ENCODE measurements around the gene CDCA7.
A peak's percentile ranks its signal among the peaks of the same experiment; 100 is the strongest.
"Not testable (repeated sequence)": the region's sequence is repeated elsewhere in the genome, so short reads cannot be mapped to it uniquely, and the experiment has no call there.

The CDCA7 gene

DNA sequence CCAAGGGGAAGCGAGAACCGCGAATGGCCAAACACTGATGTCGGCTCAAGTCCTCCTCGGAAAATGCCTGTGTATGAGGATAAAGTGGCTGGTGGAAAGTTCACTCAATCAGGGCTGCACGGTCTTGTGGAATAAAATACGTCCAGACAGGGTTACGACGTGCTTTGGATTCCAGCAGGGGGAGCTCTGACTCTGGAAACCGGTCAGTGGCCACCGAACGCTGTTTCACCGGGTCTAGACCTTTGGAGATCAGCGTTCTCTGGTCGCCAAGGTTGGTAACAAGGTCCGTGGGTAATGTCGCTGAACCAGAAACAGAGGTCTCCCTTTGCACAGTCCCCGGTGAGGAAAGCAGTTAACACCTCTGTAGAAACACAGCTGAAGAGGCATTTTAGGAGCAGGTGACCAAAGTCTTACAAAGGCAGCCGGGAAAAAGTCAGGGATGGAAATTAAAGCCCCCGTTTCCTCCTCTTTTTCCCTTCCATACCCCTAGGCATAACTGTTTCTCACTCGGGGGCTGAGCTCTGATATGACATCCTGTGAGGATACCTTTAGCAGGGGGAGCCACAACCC is 47.8 kb downstream of the CDCA7 start:
- Histone ChIP-seq H3K27ac (ENCODE audit: low read depth, low read length) (no peak overlapping the region), H3K9ac (ENCODE audit: low read length) (no peak overlapping the region), H3K36me3 (ENCODE audit: control insufficient read depth, insufficient read depth, low read length) (no peaks in the 10 kb centered on the region), H3K27me3 (ENCODE audit: control insufficient read depth, insufficient read depth, low read length) (peaks cover 7% of the 10 kb centered on the region), H3K4me1 (ENCODE audit: control insufficient read depth, insufficient read depth, low read length) (peaks cover 22% of the 10 kb centered on the region), H3K9me3 (ENCODE audit: control insufficient read depth, insufficient read depth, low read depth, low read length) (no peaks in the 10 kb centered on the region), H3K4me3 (ENCODE audit: low read depth, low read length) (peak overlapping the region; percentile 63)

DNA sequence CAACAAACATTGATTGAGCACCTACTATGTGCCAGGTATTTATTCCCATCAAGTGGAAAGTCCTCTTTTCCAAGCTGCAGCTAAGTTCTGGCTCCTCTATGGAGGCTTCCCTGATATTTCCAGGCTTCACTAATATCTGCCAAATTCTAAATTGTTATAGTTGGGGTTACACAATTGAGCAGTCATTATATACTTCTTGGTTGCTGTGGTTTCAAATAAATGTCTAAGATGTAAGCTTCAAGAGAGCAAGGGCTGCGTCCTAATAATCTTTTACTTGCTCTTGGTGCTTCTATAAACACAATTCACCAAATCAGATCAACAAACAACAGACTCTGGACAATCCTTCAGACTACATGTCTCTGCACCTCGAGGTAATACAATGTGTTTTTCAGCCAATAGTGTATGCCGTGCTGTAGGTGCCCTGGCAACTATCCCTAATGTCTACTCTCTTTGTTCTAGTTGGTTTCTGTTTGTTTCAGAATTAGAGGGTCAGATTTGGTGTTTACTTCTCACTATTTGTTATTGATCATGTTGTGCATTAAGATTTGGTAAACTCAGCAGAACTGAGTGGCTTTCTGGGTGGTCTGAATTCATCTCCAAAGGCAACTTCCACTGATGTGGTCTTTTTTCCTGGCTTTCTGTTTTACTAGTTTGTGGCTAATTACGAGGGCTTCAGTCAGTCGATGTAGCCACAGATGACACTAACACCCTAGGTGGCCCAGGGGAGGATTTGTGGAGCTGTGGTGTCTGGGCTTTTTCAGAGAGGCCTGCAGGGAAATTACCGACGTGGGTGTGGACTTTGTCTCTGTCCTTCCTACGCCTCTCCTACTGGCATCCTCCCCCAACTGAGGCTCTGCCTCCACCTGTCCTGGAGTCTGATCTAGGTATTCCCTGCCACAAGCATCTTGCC is 50.4 kb downstream of the CDCA7 start:
- Histone ChIP-seq H3K27ac (ENCODE audit: low read depth, low read length) (no peak overlapping the region), H3K9ac (ENCODE audit: low read length) (no peak overlapping the region), H3K4me3 (ENCODE audit: low read depth, low read length) (no peak overlapping the region), H3K9me3 (ENCODE audit: control insufficient read depth, insufficient read depth, low read depth, low read length) (no peaks in the 10 kb centered on the region), H3K36me3 (ENCODE audit: control insufficient read depth, insufficient read depth, low read length) (no peaks in the 10 kb centered on the region), H3K4me1 (ENCODE audit: control insufficient read depth, insufficient read depth, low read length) (peaks cover 19% of the 10 kb centered on the region), H3K27me3 (ENCODE audit: control insufficient read depth, insufficient read depth, low read length) (peaks cover 7% of the 10 kb centered on the region)

DNA sequence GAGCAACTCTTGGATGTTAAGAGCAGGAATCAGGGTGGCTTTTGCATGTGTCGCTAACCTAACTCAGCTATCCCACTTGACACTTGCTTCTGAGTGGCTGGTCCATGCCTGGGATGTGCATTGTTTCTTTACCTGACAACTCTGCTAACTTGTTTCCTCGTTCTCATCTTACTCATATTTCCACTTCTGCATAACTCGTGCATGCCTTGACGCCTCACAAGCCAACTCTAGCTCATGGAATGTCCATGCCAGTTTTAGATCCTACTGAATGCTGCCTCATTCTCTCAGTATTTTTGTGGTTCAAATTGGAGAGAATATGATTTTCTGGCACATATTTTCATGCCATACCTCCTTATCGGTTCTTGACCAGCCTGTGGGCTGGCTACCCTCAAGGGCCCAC is 52.5 kb downstream of the CDCA7 start:
- Histone ChIP-seq H3K9ac (ENCODE audit: low read length) (no peak overlapping the region), H3K36me3 (ENCODE audit: control insufficient read depth, insufficient read depth, low read length) (no peaks in the 10 kb centered on the region), H3K4me1 (ENCODE audit: control insufficient read depth, insufficient read depth, low read length) (0 out of 2 replicates have a peak, but pooled peaks cover 3% of the 10 kb centered on the region), H3K27me3 (ENCODE audit: control insufficient read depth, insufficient read depth, low read length) (peaks cover 7% of the 10 kb centered on the region), H3K4me3 (ENCODE audit: low read depth, low read length) (no peak overlapping the region), H3K27ac (ENCODE audit: low read depth, low read length) (no peak overlapping the region), H3K9me3 (ENCODE audit: control insufficient read depth, insufficient read depth, low read depth, low read length) (no peaks in the 10 kb centered on the region)

- Histone ChIP-seq H3K27ac (ENCODE audit: low read depth, low read length) (no peak overlapping the region), H3K4me3 (ENCODE audit: low read depth, low read length) (no peak overlapping the region), H3K4me1 (ENCODE audit: control insufficient read depth, insufficient read depth, low read length) (0 out of 2 replicates have a peak, but pooled peaks cover 1% of the 10 kb centered on the region), H3K27me3 (ENCODE audit: control insufficient read depth, insufficient read depth, low read length) (peaks cover 5% of the 10 kb centered on the region), H3K36me3 (ENCODE audit: control insufficient read depth, insufficient read depth, low read length) (no peaks in the 10 kb centered on the region), H3K9ac (ENCODE audit: low read length) (no peak overlapping the region), H3K9me3 (ENCODE audit: control insufficient read depth, insufficient read depth, low read depth, low read length) (no peaks in the 10 kb centered on the region)
Observed at GRCh38 chr2:173407646-173408045, 53.0 kb downstream of the CDCA7 start.

DNA sequence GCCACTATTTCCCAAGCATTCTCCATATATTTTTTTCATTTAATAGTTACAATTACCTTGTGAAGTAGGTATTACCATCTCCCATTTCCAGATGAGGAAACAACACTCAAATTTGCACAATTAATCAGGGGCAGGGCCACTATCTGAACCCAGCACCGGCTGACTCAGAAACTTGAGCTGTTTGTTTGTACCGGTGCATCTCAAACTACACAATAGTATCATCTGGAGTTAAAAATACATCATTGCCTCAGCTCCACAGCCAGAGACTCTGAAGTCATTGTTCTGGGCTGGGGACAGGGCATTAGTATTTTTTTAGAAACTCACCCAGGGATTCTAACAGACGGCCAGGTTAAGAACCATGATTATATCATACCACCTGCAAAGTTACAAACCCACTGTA is 55.9 kb downstream of the CDCA7 start:
- H3K4me3 ChIP-seq (ENCODE audit: low read depth, low read length) = no peak overlapping the region
- no peaks in the 10 kb centered on the region for H3K36me3 ChIP-seq (ENCODE audit: control insufficient read depth, insufficient read depth, low read length)
- H3K9ac ChIP-seq (ENCODE audit: low read length) = no peak overlapping the region
- H3K27me3 ChIP-seq (ENCODE audit: control insufficient read depth, insufficient read depth, low read length) = no peaks in the 10 kb centered on the region
- no peak overlapping the region for H3K27ac ChIP-seq (ENCODE audit: low read depth, low read length)
- no peaks in the 10 kb centered on the region for H3K9me3 ChIP-seq (ENCODE audit: control insufficient read depth, insufficient read depth, low read depth, low read length)
- H3K4me1 ChIP-seq (ENCODE audit: control insufficient read depth, insufficient read depth, low read length) = no peaks in the 10 kb centered on the region

GRCh38 chr2:173412628-173413027 is 58.0 kb downstream of the CDCA7 start:
- Histone ChIP-seq H3K9ac (ENCODE audit: low read length) (no peak overlapping the region), H3K27me3 (ENCODE audit: control insufficient read depth, insufficient read depth, low read length) (no peaks in the 10 kb centered on the region), H3K9me3 (ENCODE audit: control insufficient read depth, insufficient read depth, low read depth, low read length) (no peaks in the 10 kb centered on the region), H3K4me3 (ENCODE audit: low read depth, low read length) (no peak overlapping the region), H3K27ac (ENCODE audit: low read depth, low read length) (no peak overlapping the region), H3K4me1 (ENCODE audit: control insufficient read depth, insufficient read depth, low read length) (no peaks in the 10 kb centered on the region), H3K36me3 (ENCODE audit: control insufficient read depth, insufficient read depth, low read length) (no peaks in the 10 kb centered on the region)

GRCh38 chr2:173414823-173415322 is 60.2 kb downstream of the CDCA7 start:
- Histone ChIP-seq H3K9me3 (ENCODE audit: control insufficient read depth, insufficient read depth, low read depth, low read length) (no peaks in the 10 kb centered on the region), H3K4me1 (ENCODE audit: control insufficient read depth, insufficient read depth, low read length) (no peaks in the 10 kb centered on the region), H3K27ac (ENCODE audit: low read depth, low read length) (no peak overlapping the region), H3K9ac (ENCODE audit: low read length) (no peak overlapping the region), H3K27me3 (ENCODE audit: control insufficient read depth, insufficient read depth, low read length) (no peaks in the 10 kb centered on the region), H3K4me3 (ENCODE audit: low read depth, low read length) (no peak overlapping the region), H3K36me3 (ENCODE audit: control insufficient read depth, insufficient read depth, low read length) (no peaks in the 10 kb centered on the region)

DNA sequence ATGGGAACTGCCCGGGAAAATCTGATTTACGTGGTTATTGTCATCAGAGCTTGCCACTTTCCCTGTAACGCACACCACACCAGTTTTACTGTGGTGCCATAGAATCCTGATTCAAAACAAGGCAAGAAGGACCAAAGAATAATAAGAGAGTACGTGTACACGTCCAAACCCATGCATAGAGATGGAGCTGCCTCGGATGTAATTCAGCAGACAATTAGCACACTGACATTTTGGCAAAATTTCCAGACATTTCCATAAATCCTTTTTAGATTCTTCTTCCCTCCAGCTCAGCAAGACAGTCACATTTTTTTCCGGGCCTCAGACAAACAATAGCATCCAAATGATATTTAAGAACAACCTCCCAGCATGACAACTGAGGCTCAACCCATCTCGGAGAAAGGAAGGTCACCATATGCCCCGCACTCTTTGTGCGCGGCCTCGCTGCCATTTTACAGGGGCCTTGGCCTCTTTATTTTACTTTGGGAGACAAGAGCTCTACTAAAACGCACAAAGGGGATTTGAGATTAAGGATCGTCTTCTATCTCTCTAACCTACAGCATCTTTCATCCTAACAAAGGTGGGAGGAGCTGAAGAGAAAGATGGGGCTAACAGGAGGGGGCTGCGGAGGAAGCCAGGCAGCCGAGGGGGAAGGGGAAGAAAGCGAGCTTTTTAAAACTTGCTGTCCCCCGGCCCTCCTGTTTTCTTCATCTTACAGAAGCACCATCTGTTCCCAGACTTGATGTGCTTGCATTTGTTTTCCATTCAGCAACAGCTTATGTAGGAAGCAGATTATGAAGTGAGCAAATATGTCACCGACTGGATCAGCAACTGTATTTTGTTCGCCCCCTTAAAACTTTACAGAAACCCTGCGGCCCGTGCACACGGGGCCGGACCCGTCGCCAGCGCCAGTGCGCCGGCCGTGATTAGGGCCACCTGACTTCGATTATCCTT is 61.0 kb downstream of the CDCA7 start:
- H3K4me1 ChIP-seq (ENCODE audit: control insufficient read depth, insufficient read depth, low read length) = no peaks in the 10 kb centered on the region
- H3K27me3 ChIP-seq (ENCODE audit: control insufficient read depth, insufficient read depth, low read length) = no peaks in the 10 kb centered on the region
- no peak overlapping the region for H3K4me3 ChIP-seq (ENCODE audit: low read depth, low read length)
- no peak overlapping the region for H3K9ac ChIP-seq (ENCODE audit: low read length)
- no peaks in the 10 kb centered on the region for H3K36me3 ChIP-seq (ENCODE audit: control insufficient read depth, insufficient read depth, low read length)
- H3K27ac ChIP-seq (ENCODE audit: low read depth, low read length) = no peak overlapping the region
- no peaks in the 10 kb centered on the region for H3K9me3 ChIP-seq (ENCODE audit: control insufficient read depth, insufficient read depth, low read depth, low read length)

DNA sequence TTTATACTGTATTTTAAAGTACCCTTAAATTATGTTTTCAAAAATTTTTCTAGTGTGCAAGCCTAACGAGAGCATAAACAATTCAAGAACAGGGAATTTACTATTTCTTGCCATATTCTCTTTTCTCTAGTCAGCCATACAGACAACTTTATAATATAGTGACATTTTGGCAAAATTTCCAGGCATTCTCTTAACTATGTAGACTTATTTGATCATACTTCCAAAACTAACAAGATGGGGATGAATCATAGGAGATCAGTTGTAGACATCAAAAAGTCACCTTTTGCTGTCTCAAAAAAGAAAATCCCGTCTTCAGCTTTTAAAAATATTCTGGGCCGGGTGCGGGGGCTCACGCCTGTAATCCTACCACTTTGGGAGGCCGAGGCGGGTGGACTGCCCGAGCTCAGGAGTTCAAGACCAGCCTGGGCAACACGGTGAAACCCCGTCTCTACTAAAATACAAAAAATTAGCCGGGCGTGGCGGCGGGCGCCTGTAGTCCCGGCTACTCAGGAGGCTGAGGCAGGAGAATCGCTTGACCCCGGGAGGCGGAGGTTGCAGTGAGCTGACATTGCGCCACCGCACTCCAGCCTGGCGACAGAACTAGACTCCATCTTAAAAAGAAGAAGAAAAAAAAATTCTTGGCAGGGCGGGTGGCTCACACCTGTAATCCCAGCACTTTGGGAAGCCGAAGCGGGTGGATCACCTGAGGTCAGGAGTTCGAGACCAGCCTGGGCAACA is 61.9 kb downstream of the CDCA7 start:
- not testable (repeated sequence) for H3K27ac ChIP-seq (ENCODE audit: low read depth, low read length)

DNA sequence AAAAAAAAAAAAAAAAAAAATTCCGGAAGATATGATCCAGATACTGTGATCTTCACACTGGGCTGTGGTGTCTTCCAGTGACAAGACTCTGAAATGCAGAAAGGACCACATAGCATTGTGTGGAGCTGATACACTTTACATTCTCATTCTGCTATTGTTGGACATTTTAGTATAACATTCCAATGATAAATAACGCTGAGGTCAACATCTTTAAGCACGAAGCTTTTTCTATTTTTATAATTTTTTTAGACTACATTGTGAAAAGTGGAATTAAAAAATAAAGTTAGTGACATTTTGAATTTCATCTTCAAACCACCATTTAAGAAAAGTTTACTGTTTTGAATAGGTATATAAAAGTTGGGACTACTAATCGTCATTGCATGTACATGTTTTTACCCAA is 62.7 kb downstream of the CDCA7 start:
- no peaks in the 10 kb centered on the region for H3K9me3 ChIP-seq (ENCODE audit: control insufficient read depth, insufficient read depth, low read depth, low read length)
- H3K36me3 ChIP-seq (ENCODE audit: control insufficient read depth, insufficient read depth, low read length) = no peaks in the 10 kb centered on the region
- no peak overlapping the region for H3K27ac ChIP-seq (ENCODE audit: low read depth, low read length)
- no peaks in the 10 kb centered on the region for H3K27me3 ChIP-seq (ENCODE audit: control insufficient read depth, insufficient read depth, low read length)
- H3K4me3 ChIP-seq (ENCODE audit: low read depth, low read length) = no peak overlapping the region
- H3K4me1 ChIP-seq (ENCODE audit: control insufficient read depth, insufficient read depth, low read length) = no peaks in the 10 kb centered on the region
- H3K9ac ChIP-seq (ENCODE audit: low read length) = no peak overlapping the region

More for the DNA sequence above, 61.9 kb downstream of the CDCA7 start:
- H3K4me1 ChIP-seq (ENCODE audit: control insufficient read depth, insufficient read depth, low read length); H3K27me3 ChIP-seq (ENCODE audit: control insufficient read depth, insufficient read depth, low read length); H3K36me3 ChIP-seq (ENCODE audit: control insufficient read depth, insufficient read depth, low read length); H3K9ac ChIP-seq (ENCODE audit: low read length); H3K9me3 ChIP-seq (ENCODE audit: control insufficient read depth, insufficient read depth, low read depth, low read length); H3K4me3 ChIP-seq (ENCODE audit: low read depth, low read length): not testable (repeated sequence)
